HepG2 (cell line): ENCODE measurements around the gene SLC50A1. TPM values are rescaled to one million over a fixed set of nuclear protein-coding genes. Genes with fewer than 3 reads are reported as not detected.

Experiments
- ATF7-NPFF ChIP-seq: sonication (generic); formaldehyde crosslinking; IDR thresholded peaks from 2 replicates; pipeline ENCODE4 v1.8.1; 2023; ENCODE audit warnings: mild to moderate bottlenecking, low read depth, missing genetic modification reagents, moderate library complexity
- CEBPG ChIP-seq: IDR thresholded peaks from 2 replicates; pipeline ENCODE4 v1.6.1; 2016
- HNRNPK ChIP-seq: fragments of 200-400 bp; formaldehyde crosslinking; IDR thresholded peaks from 2 replicates; pipeline ENCODE4 v1.6.1; 2018; ENCODE audit warnings: low read length, low read depth, moderate library complexity, mild to moderate bottlenecking; ENCODE audit not compliant: poor library complexity, severe bottlenecking
- HOXA7 ChIP-seq: sonication (generic); formaldehyde crosslinking; IDR thresholded peaks from 2 replicates; pipeline ENCODE4 v1.8.1; 2022; ENCODE audit warnings: mild to moderate bottlenecking, missing genetic modification reagents, moderate library complexity
- IKZF4 ChIP-seq: sonication (generic); formaldehyde crosslinking; IDR thresholded peaks from 2 replicates; pipeline ENCODE4 v1.5.1; 2020; ENCODE audit warnings: borderline replicate concordance, mild to moderate bottlenecking, low read depth, missing genetic modification reagents; ENCODE audit errors: not compliant biosample characterization
- MBNL3 ChIP-seq: fragments of 250-450 bp; sonication (Bioruptor Pico); conservative IDR thresholded peaks from 2 replicates; pipeline ENCODE4 v1.8.0; 2022; ENCODE audit warnings: mild to moderate bottlenecking, inconsistent platforms
- NR2C2 ChIP-seq: sonication (generic); formaldehyde crosslinking; IDR thresholded peaks from 2 replicates; pipeline ENCODE4 v1.4.0; 2020; ENCODE audit warnings: missing genetic modification reagents, mild to moderate bottlenecking, moderate library complexity, borderline replicate concordance
- RBM39 ChIP-seq: fragments of 200-400 bp; formaldehyde crosslinking; IDR thresholded peaks from one replicate; pipeline ENCODE4 v1.6.1; 2018; ENCODE audit warnings: antibody characterized with exemption, mild to moderate bottlenecking, low read depth, low read length; ENCODE audit not compliant: poor library complexity, severe bottlenecking
- RFX1 ChIP-seq: fragments of 450-650 bp; IDR thresholded peaks from 2 replicates; pipeline ENCODE4 v1.6.1; 2017
- RFX5 ChIP-seq: IDR thresholded peaks from 2 replicates; pipeline ENCODE4 v1.6.1; 2011; ENCODE audit warnings: low read depth, low read length, improper control_type of control experiment
- RNF2 ChIP-seq: fragments of 450-650 bp; conservative IDR thresholded peaks from 2 replicates; pipeline ENCODE4 v1.6.1; 2016; ENCODE audit warnings: low read depth
- SKIL ChIP-seq: sonication (generic); formaldehyde crosslinking; IDR thresholded peaks from 2 replicates; pipeline ENCODE4 v1.8.0; 2022; ENCODE audit warnings: missing genetic modification reagents, mild to moderate bottlenecking, moderate library complexity, borderline replicate concordance
- SNAI1 ChIP-seq: sonication (generic); formaldehyde crosslinking; IDR thresholded peaks from 2 replicates; pipeline ENCODE4 v1.5.0; 2020; ENCODE audit warnings: mild to moderate bottlenecking, missing genetic modification reagents, borderline replicate concordance
- SRSF4 ChIP-seq: fragments of 200-400 bp; formaldehyde crosslinking; IDR thresholded peaks from one replicate; pipeline ENCODE4 v1.6.1; 2018; ENCODE audit warnings: mild to moderate bottlenecking, low read depth, low read length, moderate library complexity; ENCODE audit not compliant: poor library complexity, severe bottlenecking
- TBP ChIP-seq: sonication (generic); formaldehyde crosslinking; IDR thresholded peaks from 2 replicates; pipeline ENCODE4 v1.5.0; 2020; ENCODE audit warnings: missing genetic modification reagents
- TBX2 ChIP-seq: sonication (generic); formaldehyde crosslinking; IDR thresholded peaks from 2 replicates; pipeline ENCODE4 v1.5.0; 2020; ENCODE audit warnings: missing genetic modification reagents, mild to moderate bottlenecking, borderline replicate concordance
- ZBTB10 ChIP-seq: sonication (generic); formaldehyde crosslinking; IDR thresholded peaks from 2 replicates; pipeline ENCODE4 v1.4.0; 2020; ENCODE audit warnings: missing genetic modification reagents, borderline replicate concordance
- ZBTB14 ChIP-seq: sonication (generic); formaldehyde crosslinking; IDR thresholded peaks from 2 replicates; pipeline ENCODE4 v1.4.0; 2020; ENCODE audit warnings: missing genetic modification reagents
- ZNF10 ChIP-seq: sonication (generic); formaldehyde crosslinking; IDR thresholded peaks from 2 replicates; pipeline ENCODE4 v1.4.0; 2020; ENCODE audit warnings: mild to moderate bottlenecking, low read depth, missing genetic modification reagents, borderline replicate concordance
- ZNF263 ChIP-seq: sonication (generic); formaldehyde crosslinking; IDR thresholded peaks from 2 replicates; pipeline ENCODE4 v1.4.0; 2020; ENCODE audit warnings: missing genetic modification reagents
- ZNF431 ChIP-seq: sonication (generic); formaldehyde crosslinking; IDR thresholded peaks from 2 replicates; pipeline ENCODE4 v1.9.0; 2022; ENCODE audit warnings: missing genetic modification reagents, low read depth, mild to moderate bottlenecking, borderline replicate concordance
- ZNF652 ChIP-seq: IDR thresholded peaks from 2 replicates; pipeline ENCODE4 v1.6.1; 2016; ENCODE audit warnings: low read depth, borderline replicate concordance
- ZNF670 ChIP-seq: sonication (generic); formaldehyde crosslinking; IDR thresholded peaks from 2 replicates; pipeline ENCODE4 v1.8.0; 2022; ENCODE audit warnings: mild to moderate bottlenecking, missing genetic modification reagents, borderline replicate concordance
- ZSCAN29 ChIP-seq: sonication (generic); formaldehyde crosslinking; conservative IDR thresholded peaks from 2 replicates; pipeline ENCODE4 v1.4.0; 2020; ENCODE audit warnings: mild to moderate bottlenecking, missing genetic modification reagents
- polyA plus RNA-seq, 8 experiments: library from polyadenylated mRNA; depleted of rRNA in 3 of 8; stranded (reverse) in 7 of 8; unstranded in 1 of 8; fragments of >200 nt; fragmentation: Illumina TruSeq in 4 of 8; extraction: Trizol in 4 of 8; gene quantifications; 2 replicates each; pipeline versions ENCODE4 v1.2.1 to v1.2.3, GENCODE V29; 2011 to 2016; ENCODE audit warnings: low read depth in 4 of 8, missing spikeins in 1 of 8, mixed read lengths in 1 of 8; ENCODE audit not compliant: insufficient read depth in 1 of 8
- total RNA-seq, 5 experiments: library from RNA; depleted of rRNA; stranded (reverse); fragments of >200 nt; fragmentation: Illumina TruSeq; extraction: Trizol; gene quantifications; 2 replicates each; pipeline ENCODE4 v1.2.3, GENCODE V29; 2016; ENCODE audit warnings: low read depth in 1 of 5

SLC50A1 gene
- total and polyA plus RNA-seq, 2 of the 13 experiments (the other 11 are each of a cell fraction or from before 2014, with no cell fraction given) = 22.5 to 46.8 TPM

- TF ChIP-seq ZBTB10 (CRISPR knock-in tag) = 0 out of 2 replicates have a peak, but pooled peaks have one; percentile 29
- TF ChIP-seq ZNF670 = peak; percentile 78
- peak; percentile 43; the same call in 1 of the 2 replicates for TF ChIP-seq ZSCAN29
- peak; percentile 95 for TF ChIP-seq ZNF263
- TF ChIP-seq IKZF4 (CRISPR knock-in tag) = peak; percentile 73
- peak; percentile 18; the same call in 1 of the 2 replicates for TF ChIP-seq ZBTB14 (CRISPR knock-in tag)
- TF ChIP-seq HNRNPK = peak; percentile 4
- peak; percentile 99 for TF ChIP-seq SKIL (CRISPR knock-in tag)
- peak; percentile 62 for TF ChIP-seq CEBPG
- peak; percentile 68; the same call in 1 of the 2 replicates for TF ChIP-seq HOXA7 (CRISPR knock-in tag)
- TF ChIP-seq SNAI1 (CRISPR knock-in tag) = peak; percentile 94; the same call in 1 of the 2 replicates
- peak; percentile 88 for TF ChIP-seq ATF7-NPFF
- peak; percentile 90 for TF ChIP-seq NR2C2
- peak; percentile 99 for TF ChIP-seq TBX2 (CRISPR knock-in tag)
- no peak for TF ChIP-seq SRSF4
- no peak for TF ChIP-seq ZNF10 (CRISPR knock-in tag)
- TF ChIP-seq ZNF652 (CRISPR knock-in tag) = peak; percentile 42; the same call in 1 of the 2 replicates
- no peak for TF ChIP-seq RBM39
- no peak for TF ChIP-seq MBNL3
- no peak for TF ChIP-seq RFX5
- TF ChIP-seq TBP = no peak
- TF ChIP-seq RNF2 = peak; percentile 92
- TF ChIP-seq RFX1 = no peak
- no peak; the same call in none of the 2 replicates for TF ChIP-seq ZNF431 (CRISPR knock-in tag)
These were observed 9.6 kb upstream of the SLC50A1 start (continued) for GRCh38 chr1:155125946-155126555.
